GM12878 (cell line): ENCODE results near the gene P3H2.

ENCODE experiments used
- CBFB ChIP-seq: IDR thresholded peaks from 2 replicates; pipeline ENCODE4 v1.6.1; 2016; ENCODE audit warnings: antibody characterized with exemption, low read depth
- CREB1 ChIP-seq: IDR thresholded peaks from 2 replicates; pipeline ENCODE4 v1.6.1; 2012; ENCODE audit warnings: low read depth, mild to moderate bottlenecking, inconsistent platforms
- ELK1 ChIP-seq: IDR thresholded peaks from 2 replicates; pipeline ENCODE4 v1.6.1; 2012; ENCODE audit warnings: low read depth, low read length, improper control_type of control experiment
- MXI1 ChIP-seq: fragments of 150-350 bp; IDR thresholded peaks from 2 replicates; pipeline ENCODE4 v1.6.1; 2011; ENCODE audit warnings: low read depth, mild to moderate bottlenecking, inconsistent platforms, low read length, improper control_type of control experiment
- RAD21 ChIP-seq: IDR thresholded peaks from 2 replicates; pipeline ENCODE4 v1.6.1; 2011; ENCODE audit warnings: mild to moderate bottlenecking, low read depth, low read length, moderate library complexity; ENCODE audit not compliant: insufficient read depth
- SIN3A ChIP-seq: IDR thresholded peaks from 2 replicates; pipeline ENCODE4 v1.6.1; 2012; ENCODE audit warnings: low read depth, low read length, improper control_type of control experiment
- SP1 ChIP-seq: IDR thresholded peaks from one replicate; pipeline ENCODE4 v1.6.1; 2011; ENCODE audit warnings: low read depth, low read length
- TF ChIP-seq, protein P1 (sequence below): fragments of 450-650 bp; IDR thresholded peaks from 2 replicates; pipeline ENCODE4 v1.6.1; 2017; ENCODE audit warnings: mild to moderate bottlenecking, moderate library complexity
- TF ChIP-seq, protein P2 (sequence below): IDR thresholded peaks from 2 replicates; pipeline ENCODE4 v1.6.1; 2012; ENCODE audit warnings: low read length, inconsistent platforms

GRCh38 chr3:190008432-190008831 lies 112.3 kb downstream of the P3H2 start:
- TF ChIP-seq, protein P1, sequence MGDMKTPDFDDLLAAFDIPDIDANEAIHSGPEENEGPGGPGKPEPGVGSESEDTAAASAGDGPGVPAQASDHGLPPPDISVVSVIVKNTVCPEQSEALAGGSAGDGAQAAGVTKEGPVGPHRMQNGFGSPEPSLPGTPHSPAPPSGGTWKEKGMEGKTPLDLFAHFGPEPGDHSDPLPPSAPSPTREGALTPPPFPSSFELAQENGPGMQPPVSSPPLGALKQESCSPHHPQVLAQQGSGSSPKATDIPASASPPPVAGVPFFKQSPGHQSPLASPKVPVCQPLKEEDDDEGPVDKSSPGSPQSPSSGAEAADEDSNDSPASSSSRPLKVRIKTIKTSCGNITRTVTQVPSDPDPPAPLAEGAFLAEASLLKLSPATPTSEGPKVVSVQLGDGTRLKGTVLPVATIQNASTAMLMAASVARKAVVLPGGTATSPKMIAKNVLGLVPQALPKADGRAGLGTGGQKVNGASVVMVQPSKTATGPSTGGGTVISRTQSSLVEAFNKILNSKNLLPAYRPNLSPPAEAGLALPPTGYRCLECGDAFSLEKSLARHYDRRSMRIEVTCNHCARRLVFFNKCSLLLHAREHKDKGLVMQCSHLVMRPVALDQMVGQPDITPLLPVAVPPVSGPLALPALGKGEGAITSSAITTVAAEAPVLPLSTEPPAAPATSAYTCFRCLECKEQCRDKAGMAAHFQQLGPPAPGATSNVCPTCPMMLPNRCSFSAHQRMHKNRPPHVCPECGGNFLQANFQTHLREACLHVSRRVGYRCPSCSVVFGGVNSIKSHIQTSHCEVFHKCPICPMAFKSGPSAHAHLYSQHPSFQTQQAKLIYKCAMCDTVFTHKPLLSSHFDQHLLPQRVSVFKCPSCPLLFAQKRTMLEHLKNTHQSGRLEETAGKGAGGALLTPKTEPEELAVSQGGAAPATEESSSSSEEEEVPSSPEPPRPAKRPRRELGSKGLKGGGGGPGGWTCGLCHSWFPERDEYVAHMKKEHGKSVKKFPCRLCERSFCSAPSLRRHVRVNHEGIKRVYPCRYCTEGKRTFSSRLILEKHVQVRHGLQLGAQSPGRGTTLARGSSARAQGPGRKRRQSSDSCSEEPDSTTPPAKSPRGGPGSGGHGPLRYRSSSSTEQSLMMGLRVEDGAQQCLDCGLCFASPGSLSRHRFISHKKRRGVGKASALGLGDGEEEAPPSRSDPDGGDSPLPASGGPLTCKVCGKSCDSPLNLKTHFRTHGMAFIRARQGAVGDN = no peak
- TF ChIP-seq CBFB (no peak), MXI1 (no peak), ELK1 (no peak), CREB1 (no peak), RAD21 (no peak), SIN3A (no peak), SP1 (no peak)
- TF ChIP-seq, protein P2, sequence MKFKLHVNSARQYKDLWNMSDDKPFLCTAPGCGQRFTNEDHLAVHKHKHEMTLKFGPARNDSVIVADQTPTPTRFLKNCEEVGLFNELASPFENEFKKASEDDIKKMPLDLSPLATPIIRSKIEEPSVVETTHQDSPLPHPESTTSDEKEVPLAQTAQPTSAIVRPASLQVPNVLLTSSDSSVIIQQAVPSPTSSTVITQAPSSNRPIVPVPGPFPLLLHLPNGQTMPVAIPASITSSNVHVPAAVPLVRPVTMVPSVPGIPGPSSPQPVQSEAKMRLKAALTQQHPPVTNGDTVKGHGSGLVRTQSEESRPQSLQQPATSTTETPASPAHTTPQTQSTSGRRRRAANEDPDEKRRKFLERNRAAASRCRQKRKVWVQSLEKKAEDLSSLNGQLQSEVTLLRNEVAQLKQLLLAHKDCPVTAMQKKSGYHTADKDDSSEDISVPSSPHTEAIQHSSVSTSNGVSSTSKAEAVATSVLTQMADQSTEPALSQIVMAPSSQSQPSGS = no peak
